Stimulated activated naive CD8-positive, alpha-beta T cell treated with anti-CD3 and anti-CD28 coated beads, Interleukin-15, Interleukin-2, amounts not matched to agents 100 ng/mL and 50 ng/mL, for 24 hours (primary cell): Measurements from ENCODE around the gene PI4K2A.
"Not testable (repeated sequence)": the region's sequence is repeated elsewhere in the genome, so short reads cannot be mapped to it uniquely, and the experiment has no call there.

Experiments used
- H3K27ac Mint-ChIP-seq: one replicate; pipeline ENCODE4 v1.8.0; 2021; ENCODE audit warnings: mild to moderate bottlenecking, mixed read lengths
- H3K27me3 Mint-ChIP-seq: one replicate; pipeline ENCODE4 v1.8.0; 2021; ENCODE audit warnings: mixed read lengths
- H3K36me3 Mint-ChIP-seq: one replicate; pipeline ENCODE4 v1.8.0; 2021; ENCODE audit warnings: low read depth, mixed read lengths
- H3K4me1 Mint-ChIP-seq: one replicate; pipeline ENCODE4 v1.8.0; 2021; ENCODE audit warnings: low read depth, mixed read lengths
- H3K4me3 Mint-ChIP-seq: one replicate; pipeline ENCODE4 v1.8.0; 2021; ENCODE audit warnings: mild to moderate bottlenecking, mixed read lengths
- H3K9me3 Mint-ChIP-seq: one replicate; pipeline ENCODE4 v1.8.0; 2021; ENCODE audit warnings: mixed read lengths

Gene PI4K2A

DNA sequence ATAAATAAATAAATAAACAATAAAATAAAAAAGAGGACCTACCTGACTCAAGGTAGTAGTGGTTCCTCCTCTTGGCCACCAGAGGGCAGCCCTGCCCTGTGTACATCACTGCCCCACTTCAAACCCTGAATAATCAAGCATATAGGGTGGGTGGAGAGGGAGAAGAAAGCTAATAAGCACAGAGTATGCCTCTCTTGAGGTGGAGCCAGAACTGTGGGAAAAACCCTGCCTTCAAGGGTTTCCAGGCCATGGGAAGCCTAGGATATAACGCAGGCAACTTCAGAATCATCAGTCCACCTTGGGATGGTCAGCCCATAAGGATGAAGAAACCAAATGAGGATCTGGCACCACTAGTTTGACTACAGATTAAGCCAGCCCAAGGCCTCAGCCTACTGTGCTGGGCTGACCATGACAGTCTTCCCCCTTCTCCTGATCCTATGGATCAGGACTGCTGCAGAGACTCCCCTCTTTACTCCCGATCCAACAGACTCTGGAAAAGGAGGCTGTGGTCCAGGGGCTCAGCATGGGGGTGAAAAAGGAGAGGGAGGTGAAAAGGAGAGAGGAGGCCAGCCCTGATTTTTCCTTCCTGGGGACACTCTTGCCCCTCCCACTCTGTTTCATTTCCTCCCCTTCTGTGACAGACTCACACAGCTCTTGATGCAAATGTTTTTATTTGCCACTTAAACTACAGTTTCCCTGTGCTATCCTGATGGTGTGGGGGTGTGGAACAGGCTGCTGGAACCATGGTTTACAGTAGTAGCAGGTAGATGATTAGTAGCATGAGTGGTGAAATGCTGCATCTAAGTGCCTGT, 36.5 kb downstream of the PI4K2A start:
- peaks cover 12% of the 10 kb centered on the region for H3K4me1 Mint-ChIP-seq
- peaks cover 19% of the 10 kb centered on the region for H3K36me3 Mint-ChIP-seq
- H3K27me3 Mint-ChIP-seq, result no peaks in the 10 kb centered on the region
- no peak overlapping the region for H3K27ac Mint-ChIP-seq
- no peak overlapping the region for H3K4me3 Mint-ChIP-seq
- no peaks in the 10 kb centered on the region for H3K9me3 Mint-ChIP-seq

DNA sequence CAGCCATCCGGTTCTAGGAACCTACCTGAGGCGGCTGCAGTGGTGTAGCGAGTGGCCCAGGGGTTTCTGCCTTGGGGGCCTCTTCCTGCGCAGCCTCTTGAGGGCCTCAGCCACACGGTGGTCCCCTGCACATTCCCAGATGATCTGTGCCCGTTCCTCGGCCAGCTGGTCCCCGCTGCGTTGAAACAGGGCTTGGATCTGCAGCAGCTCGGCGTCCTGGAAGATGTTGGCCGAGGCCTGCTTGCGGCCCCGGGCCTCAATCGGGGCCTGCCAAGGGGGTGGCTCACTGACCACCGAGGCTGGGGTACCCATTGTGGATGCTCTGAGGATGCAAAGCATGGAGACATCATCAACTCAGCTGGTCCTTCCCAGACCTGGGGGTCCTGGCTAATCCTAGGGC, 39.1 kb downstream of the PI4K2A start:
- H3K4me3 Mint-ChIP-seq, result no peak overlapping the region
- H3K4me1 Mint-ChIP-seq, result peaks cover 3% of the 10 kb centered on the region
- H3K9me3 Mint-ChIP-seq, result no peaks in the 10 kb centered on the region
- H3K27ac Mint-ChIP-seq, result no peak overlapping the region
- H3K27me3 Mint-ChIP-seq, result no peaks in the 10 kb centered on the region
- H3K36me3 Mint-ChIP-seq, result peaks cover 4% of the 10 kb centered on the region

DNA sequence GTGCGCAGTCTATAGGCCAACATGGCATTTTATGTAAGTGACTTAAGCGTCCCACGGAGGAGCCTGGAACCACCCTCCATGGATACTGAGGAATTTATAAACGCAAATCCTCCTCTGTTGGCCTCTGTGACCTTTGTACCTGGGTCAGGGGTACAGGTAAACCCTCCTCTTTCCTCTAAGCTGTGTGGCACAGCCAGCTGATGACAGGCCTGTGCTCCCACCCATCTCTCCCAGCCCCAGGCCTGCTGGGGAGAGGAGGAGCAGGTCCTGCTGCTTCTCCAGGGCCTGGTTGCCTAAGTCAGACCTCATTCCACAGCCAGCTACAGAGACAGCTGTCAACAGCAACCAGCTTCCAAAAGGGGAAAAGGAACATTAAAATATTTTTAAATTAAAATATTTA, 41.6 kb downstream of the PI4K2A start:
- Mint-ChIP-seq H3K36me3 (no peaks in the 10 kb centered on the region), H3K27ac (no peak overlapping the region), H3K4me1 (peaks cover 9% of the 10 kb centered on the region), H3K27me3 (no peaks in the 10 kb centered on the region), H3K9me3 (no peaks in the 10 kb centered on the region), H3K4me3 (no peak overlapping the region)

DNA sequence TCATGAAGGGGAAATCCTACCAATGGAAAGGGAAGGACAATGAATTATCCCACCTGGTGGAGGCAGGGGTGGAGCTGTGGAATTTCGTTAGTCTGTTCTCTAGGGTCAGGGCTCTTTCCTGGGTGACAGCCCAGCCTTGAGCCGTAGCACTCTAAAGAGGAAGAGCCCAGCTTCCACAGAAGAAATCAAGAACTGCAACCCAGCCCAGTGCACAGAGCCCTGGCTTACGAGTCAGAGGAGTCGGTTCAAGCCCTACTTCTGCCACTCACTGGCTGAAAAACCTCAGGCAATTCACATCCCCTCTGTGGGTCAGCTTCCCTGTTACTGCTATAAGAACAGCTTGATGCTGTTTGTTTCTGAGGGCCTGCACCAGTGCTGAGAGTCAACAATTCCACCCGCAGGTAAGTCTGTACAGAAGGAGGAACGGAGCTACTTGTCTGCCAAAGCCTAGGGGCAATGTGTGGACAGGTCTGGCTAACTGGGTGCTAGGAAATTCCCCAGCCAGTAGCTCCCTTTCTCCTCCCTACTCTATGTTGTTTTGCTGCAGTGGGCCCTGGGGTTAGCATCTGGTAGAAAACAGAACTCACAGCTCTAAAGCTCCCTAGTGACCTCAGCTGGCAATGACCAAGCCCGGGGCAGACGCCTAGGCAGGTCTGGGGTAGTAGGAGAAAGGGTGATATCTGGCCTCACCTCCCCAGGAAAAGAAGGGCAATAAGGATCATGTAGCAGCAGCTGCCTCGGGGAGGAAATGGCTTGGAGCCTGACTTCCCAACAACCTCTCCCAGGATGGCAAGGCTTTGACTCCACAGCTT, 43.3 kb downstream of the PI4K2A start:
- no peaks in the 10 kb centered on the region for H3K27me3 Mint-ChIP-seq
- H3K4me1 Mint-ChIP-seq, result peaks cover 17% of the 10 kb centered on the region
- no peak overlapping the region for H3K27ac Mint-ChIP-seq
- no peak overlapping the region for H3K4me3 Mint-ChIP-seq
- no peaks in the 10 kb centered on the region for H3K36me3 Mint-ChIP-seq
- no peaks in the 10 kb centered on the region for H3K9me3 Mint-ChIP-seq

DNA sequence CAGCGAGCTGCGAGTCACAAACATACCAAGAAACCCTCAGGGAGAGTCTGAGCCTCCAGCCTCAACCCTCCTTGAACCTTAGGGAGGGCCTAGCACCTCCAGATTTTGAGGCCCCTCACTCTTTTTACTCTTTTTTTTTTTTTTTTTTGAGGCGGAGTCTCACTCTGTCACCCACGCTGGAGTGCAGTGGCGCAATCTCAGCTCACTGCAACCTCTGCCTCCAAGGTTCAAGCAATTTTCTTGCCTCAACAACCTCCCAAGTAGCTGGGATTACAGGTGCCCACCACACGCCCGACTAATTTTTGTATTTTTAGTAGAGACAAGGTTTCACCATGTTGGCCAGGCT, 43.9 kb downstream of the PI4K2A start:
- not testable (repeated sequence) for H3K27me3 Mint-ChIP-seq, H3K4me3 Mint-ChIP-seq, H3K9me3 Mint-ChIP-seq, H3K36me3 Mint-ChIP-seq, H3K27ac Mint-ChIP-seq
- H3K4me1 Mint-ChIP-seq, result peaks cover 17% of the 10 kb centered on the region

GRCh38 chr10:97684866-97685394, 44.5 kb downstream of the PI4K2A start:
- no peaks in the 10 kb centered on the region for H3K36me3 Mint-ChIP-seq
- peaks cover 17% of the 10 kb centered on the region for H3K4me1 Mint-ChIP-seq
- no peak overlapping the region for H3K4me3 Mint-ChIP-seq
- no peaks in the 10 kb centered on the region for H3K27me3 Mint-ChIP-seq
- no peaks in the 10 kb centered on the region for H3K9me3 Mint-ChIP-seq
- no peak overlapping the region for H3K27ac Mint-ChIP-seq

DNA sequence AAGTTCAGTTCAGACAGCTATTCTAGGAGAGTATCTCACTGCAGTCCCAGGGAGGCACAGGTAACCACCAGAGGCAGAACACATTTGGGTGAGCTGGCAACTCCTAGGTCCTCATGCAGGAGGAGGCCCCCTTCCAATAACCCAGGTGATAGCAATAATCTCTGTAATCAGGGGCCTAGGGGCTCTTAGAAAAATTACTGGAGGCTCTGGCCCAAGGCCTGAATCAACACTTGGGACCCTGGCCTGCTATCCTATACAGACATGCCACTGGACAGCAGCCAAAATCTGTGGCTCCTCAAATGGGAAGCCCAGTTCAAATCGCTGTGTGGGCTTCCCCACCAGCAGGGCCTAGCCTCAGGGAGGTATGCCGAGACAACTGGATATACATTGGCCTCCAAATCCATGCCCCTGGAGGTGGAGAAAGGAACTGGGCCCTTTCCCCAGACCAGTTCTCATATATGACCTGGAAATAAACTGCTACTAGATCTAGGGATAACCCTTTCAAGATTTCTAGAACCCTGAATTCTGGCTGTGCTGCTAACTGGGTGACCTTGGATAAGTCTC, 45.0 kb downstream of the PI4K2A start:
- Mint-ChIP-seq H3K36me3 (no peaks in the 10 kb centered on the region), H3K27ac (no peak overlapping the region), H3K27me3 (no peaks in the 10 kb centered on the region), H3K4me1 (peaks cover 17% of the 10 kb centered on the region), H3K4me3 (no peak overlapping the region), H3K9me3 (no peaks in the 10 kb centered on the region)

- Mint-ChIP-seq H3K9me3 (no peaks in the 10 kb centered on the region), H3K36me3 (no peaks in the 10 kb centered on the region), H3K27me3 (no peaks in the 10 kb centered on the region), H3K4me3 (peak overlapping the region; percentile 81), H3K4me1 (peaks cover 17% of the 10 kb centered on the region), H3K27ac (no peak overlapping the region)
Observed at GRCh38 chr10:97686301-97686961, 46.0 kb downstream of the PI4K2A start.

DNA sequence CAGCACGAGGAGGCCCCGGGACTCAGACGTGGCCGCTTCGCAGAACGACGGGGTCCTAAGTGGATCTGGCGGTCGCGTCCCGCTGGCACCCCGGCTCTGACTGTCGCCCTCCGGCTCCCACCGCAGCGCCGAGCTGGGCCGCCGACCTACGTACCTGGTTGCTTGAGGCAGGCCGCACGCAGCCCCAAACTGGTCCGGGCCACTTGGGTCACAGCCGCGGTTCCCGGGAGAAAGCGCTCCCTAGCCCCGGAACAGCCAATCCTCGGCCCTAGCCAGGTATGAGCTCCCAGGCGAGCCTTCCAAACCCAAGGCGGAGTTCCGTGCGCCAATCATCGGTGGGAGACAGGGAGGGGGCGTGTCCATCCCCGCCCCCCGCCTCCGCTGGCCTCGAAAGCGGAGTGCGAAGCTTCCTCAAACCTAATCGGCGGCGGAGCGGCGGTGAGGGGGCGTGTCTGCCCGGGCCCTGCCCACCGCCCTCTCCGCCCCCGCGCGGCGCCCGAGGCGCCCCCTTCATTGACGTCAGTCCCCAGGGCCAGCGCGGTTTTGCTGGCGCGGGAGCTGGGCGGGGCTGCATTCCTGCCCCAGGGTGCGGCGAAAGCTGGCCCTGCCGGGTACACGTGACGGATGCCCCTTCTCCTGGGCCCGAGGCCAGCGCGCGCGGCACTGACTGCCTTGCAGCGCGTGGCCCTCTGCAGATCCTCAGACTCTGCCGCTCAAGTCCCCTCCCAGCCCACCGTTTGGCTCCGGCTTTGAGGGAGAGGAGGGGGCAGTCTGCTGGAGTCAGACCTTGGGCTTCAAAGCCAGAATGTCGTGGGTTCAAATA, 46.7 kb downstream of the PI4K2A start, which contains the start of gene AVPI1:
Gene AVPI1, minus strand, starts transcription at position 280 of the 823 bp plus-strand sequence. CDS start 7,336 bp downstream, outside the sequence.
- H3K27me3 Mint-ChIP-seq, result no peaks in the 10 kb centered on the region
- H3K36me3 Mint-ChIP-seq, result no peaks in the 10 kb centered on the region
- H3K27ac Mint-ChIP-seq, result peak within 1 kb of the TSS; percentile 67
- H3K4me1 Mint-ChIP-seq, result peaks cover 17% of the 10 kb centered on the region
- no peaks in the 10 kb centered on the region for H3K9me3 Mint-ChIP-seq
- peak within 1 kb of the TSS; percentile 81 for H3K4me3 Mint-ChIP-seq

- Mint-ChIP-seq H3K27ac (peak overlapping the region; percentile 67), H3K36me3 (no peaks in the 10 kb centered on the region), H3K4me3 (peak overlapping the region; percentile 81), H3K27me3 (no peaks in the 10 kb centered on the region), H3K9me3 (no peaks in the 10 kb centered on the region), H3K4me1 (peaks cover 17% of the 10 kb centered on the region)
Observed at GRCh38 chr10:97687785-97688781, 47.6 kb downstream of the PI4K2A start.

- Mint-ChIP-seq H3K27me3 (no peaks in the 10 kb centered on the region), H3K4me1 (peaks cover 17% of the 10 kb centered on the region), H3K4me3 (no peak overlapping the region), H3K9me3 (no peaks in the 10 kb centered on the region), H3K36me3 (no peaks in the 10 kb centered on the region), H3K27ac (no peak overlapping the region)
Observed at GRCh38 chr10:97689559-97690020, 49.1 kb downstream of the PI4K2A start.

- no peaks in the 10 kb centered on the region for H3K9me3 Mint-ChIP-seq
- H3K4me1 Mint-ChIP-seq, result peaks cover 15% of the 10 kb centered on the region
- H3K4me3 Mint-ChIP-seq, result no peak overlapping the region
- no peaks in the 10 kb centered on the region for H3K36me3 Mint-ChIP-seq
- no peak overlapping the region for H3K27ac Mint-ChIP-seq
- no peaks in the 10 kb centered on the region for H3K27me3 Mint-ChIP-seq
Observed at GRCh38 chr10:97690133-97690532, 49.7 kb downstream of the PI4K2A start.

DNA sequence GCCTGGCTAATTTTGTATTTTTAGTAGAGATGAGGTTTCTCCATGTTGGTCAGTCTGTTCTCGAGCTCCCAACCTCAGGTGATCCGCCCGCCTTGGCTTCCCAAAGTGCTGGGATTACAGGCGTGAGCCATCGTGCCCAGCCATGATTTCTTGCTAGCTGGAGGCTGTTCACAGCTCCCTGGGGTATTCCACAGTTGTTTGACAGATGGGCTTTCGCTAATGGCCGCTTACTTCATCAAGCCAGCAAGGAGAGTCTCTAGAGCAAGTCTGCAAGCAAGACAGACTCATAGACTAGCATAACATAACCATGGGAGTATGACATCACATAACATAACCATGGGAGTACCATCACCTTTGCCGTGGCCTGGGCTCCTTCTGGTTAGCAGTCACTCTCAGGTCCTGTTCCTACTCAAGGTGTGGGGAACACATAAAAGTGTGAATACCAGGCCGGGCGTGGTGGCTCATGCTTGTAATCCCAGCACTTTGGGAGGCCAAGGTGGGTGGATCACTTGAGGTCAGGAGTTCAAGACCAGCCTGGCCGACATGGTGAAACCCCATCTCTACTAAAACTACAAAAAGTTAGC, 57.7 kb downstream of the PI4K2A start:
- H3K36me3 Mint-ChIP-seq, H3K4me3 Mint-ChIP-seq, H3K27me3 Mint-ChIP-seq, H3K4me1 Mint-ChIP-seq, H3K27ac Mint-ChIP-seq, H3K9me3 Mint-ChIP-seq: not testable (repeated sequence)
